Rectal smooth muscle tissue (tissue), 1 donor: ENCODE measurements around the gene ZCCHC7.

Source experiments
- H3K27ac ChIP-seq: one replicate; pipeline ENCODE4 v1.7.0; 2013; ENCODE audit warnings: low read depth, low read length, inconsistent platforms
- H3K27me3 ChIP-seq: one replicate; pipeline ENCODE4 v1.7.0; 2013; ENCODE audit warnings: low read length; ENCODE audit not compliant: control insufficient read depth, insufficient read depth
- H3K36me3 ChIP-seq: one replicate; pipeline ENCODE4 v1.7.0; 2013; ENCODE audit warnings: low read length; ENCODE audit not compliant: control insufficient read depth, insufficient read depth
- H3K4me1 ChIP-seq: one replicate; pipeline ENCODE4 v1.7.0; 2013; ENCODE audit warnings: low read length; ENCODE audit not compliant: control insufficient read depth, insufficient read depth
- H3K4me3 ChIP-seq: one replicate; pipeline ENCODE4 v1.7.0; 2013; ENCODE audit warnings: low read length
- H3K9ac ChIP-seq: one replicate; pipeline ENCODE4 v1.7.0; 2013; ENCODE audit warnings: low read length

ZCCHC7 gene

GRCh38 chr9:37128051-37128450, 7.7 kb downstream of the ZCCHC7 start:
- Histone ChIP-seq H3K9ac (no peak overlapping the region), H3K27me3 (no peaks in the 10 kb centered on the region), H3K36me3 (no peaks in the 10 kb centered on the region), H3K4me3 (no peak overlapping the region), H3K27ac (no peak overlapping the region), H3K4me1 (no peaks in the 10 kb centered on the region)

DNA sequence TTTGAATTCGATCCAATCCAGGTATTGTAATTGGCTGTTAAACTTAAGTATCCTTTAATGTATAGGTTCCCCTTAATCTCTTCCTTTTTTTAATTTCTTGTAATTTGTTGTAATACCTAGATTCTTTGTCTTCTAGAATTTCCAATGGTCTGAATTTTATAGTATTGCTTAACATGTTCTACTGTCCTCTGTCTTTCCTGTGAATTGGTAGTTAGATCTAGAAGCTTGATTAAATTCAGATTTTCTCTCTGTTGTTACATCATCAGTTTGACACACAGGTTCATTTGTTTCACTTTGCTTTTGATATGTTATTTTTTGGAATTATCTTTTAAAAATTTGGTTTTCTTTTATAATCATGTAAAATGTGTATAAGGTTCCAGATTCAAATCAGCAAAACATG, 13.8 kb downstream of the ZCCHC7 start:
- H3K27ac ChIP-seq: no peak overlapping the region
- no peaks in the 10 kb centered on the region for H3K4me1 ChIP-seq
- H3K4me3 ChIP-seq: no peak overlapping the region
- no peaks in the 10 kb centered on the region for H3K36me3 ChIP-seq
- no peak overlapping the region for H3K9ac ChIP-seq
- H3K27me3 ChIP-seq: no peaks in the 10 kb centered on the region

DNA sequence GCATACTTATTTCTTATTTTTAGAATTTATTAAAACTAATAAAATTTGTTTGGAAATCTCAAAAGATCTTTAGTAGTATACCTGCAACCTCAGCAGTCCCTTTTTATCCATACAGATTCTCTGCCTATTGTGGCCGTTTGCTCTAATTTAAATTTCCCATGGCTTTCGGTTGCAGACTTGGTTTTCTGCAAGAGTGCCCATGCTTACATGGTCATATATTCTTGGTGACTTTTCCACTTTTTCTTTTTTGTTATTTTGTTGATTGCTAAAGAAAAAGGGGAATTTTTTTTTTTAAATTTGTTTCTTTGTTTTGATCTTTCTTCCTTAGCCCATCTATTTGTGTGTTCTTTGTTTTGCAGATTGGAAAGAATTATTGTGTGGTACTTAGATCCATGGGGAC, 20.6 kb downstream of the ZCCHC7 start:
- Histone ChIP-seq H3K4me1 (no peaks in the 10 kb centered on the region), H3K27me3 (no peaks in the 10 kb centered on the region), H3K4me3 (no peak overlapping the region), H3K36me3 (no peaks in the 10 kb centered on the region), H3K9ac (no peak overlapping the region), H3K27ac (no peak overlapping the region)

GRCh38 chr9:37144762-37145161, 24.4 kb downstream of the ZCCHC7 start:
- Histone ChIP-seq H3K4me3 (no peak overlapping the region), H3K9ac (no peak overlapping the region), H3K4me1 (no peaks in the 10 kb centered on the region), H3K27ac (no peak overlapping the region), H3K36me3 (no peaks in the 10 kb centered on the region), H3K27me3 (no peaks in the 10 kb centered on the region)

GRCh38 chr9:37146410-37146809, 26.0 kb downstream of the ZCCHC7 start:
- Histone ChIP-seq H3K9ac (no peak overlapping the region), H3K27ac (no peak overlapping the region), H3K27me3 (no peaks in the 10 kb centered on the region), H3K4me3 (no peak overlapping the region), H3K36me3 (no peaks in the 10 kb centered on the region), H3K4me1 (no peaks in the 10 kb centered on the region)

GRCh38 chr9:37148181-37148580, 27.8 kb downstream of the ZCCHC7 start:
- no peak overlapping the region for H3K27ac ChIP-seq
- H3K4me1 ChIP-seq: no peaks in the 10 kb centered on the region
- H3K27me3 ChIP-seq: no peaks in the 10 kb centered on the region
- H3K36me3 ChIP-seq: no peaks in the 10 kb centered on the region
- H3K9ac ChIP-seq: no peak overlapping the region
- no peak overlapping the region for H3K4me3 ChIP-seq

DNA sequence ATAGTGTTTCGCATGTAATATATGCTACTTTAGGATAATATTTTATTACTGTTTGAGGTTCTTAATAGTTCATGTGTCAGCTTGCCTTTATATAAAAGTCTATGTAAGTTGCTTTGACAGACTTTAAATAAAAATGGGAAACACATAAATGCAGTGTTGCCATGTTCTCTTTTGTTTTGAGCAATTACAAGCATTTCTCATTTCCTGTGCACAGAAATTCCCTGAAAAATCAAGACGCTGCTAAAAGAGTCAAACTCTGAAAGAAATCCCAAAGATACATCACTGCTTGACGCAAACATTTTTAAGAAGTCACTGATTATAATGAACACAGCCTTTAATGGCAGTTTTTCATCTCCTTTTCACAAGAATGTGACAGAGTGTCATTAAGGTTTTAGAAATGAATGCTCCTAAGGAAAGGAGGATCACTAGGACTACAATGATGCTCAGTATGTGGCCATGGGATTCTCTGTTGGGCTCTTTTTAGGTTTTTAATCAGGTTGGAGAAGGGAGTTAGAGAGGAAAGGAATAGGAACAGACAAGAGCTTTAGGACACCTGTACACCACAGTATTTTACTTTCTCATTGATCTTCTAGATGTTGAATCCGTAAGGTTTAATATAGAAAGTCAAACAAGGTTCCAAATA, 29.4 kb downstream of the ZCCHC7 start:
- Histone ChIP-seq H3K36me3 (no peaks in the 10 kb centered on the region), H3K27ac (no peak overlapping the region), H3K27me3 (no peaks in the 10 kb centered on the region), H3K4me1 (no peaks in the 10 kb centered on the region), H3K9ac (no peak overlapping the region), H3K4me3 (no peak overlapping the region)

DNA sequence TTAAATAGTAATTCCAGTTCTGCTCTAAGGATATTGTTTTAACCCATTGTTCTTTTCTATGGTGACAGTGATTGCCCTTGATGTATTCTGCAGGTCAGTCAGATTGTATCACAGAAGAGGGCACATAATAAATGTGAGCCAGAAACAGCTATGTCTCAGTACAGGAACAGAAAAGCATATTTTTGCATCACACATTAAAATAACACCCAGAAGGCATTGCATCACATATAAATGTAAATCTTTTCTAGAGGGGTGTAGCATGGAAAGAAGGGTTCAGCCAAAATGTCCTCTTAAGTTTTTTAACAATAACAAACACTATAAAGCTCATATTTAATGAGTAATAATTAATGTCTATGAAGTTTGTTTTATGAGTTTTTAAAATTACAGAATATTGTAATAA, 30.0 kb downstream of the ZCCHC7 start:
- no peaks in the 10 kb centered on the region for H3K36me3 ChIP-seq
- no peak overlapping the region for H3K27ac ChIP-seq

GRCh38 chr9:37151812-37152211, 31.4 kb downstream of the ZCCHC7 start:
- no peak overlapping the region for H3K27ac ChIP-seq
- H3K4me1 ChIP-seq: no peaks in the 10 kb centered on the region
- no peaks in the 10 kb centered on the region for H3K27me3 ChIP-seq
- no peaks in the 10 kb centered on the region for H3K36me3 ChIP-seq
- H3K9ac ChIP-seq: no peak overlapping the region
- no peak overlapping the region for H3K4me3 ChIP-seq

More for the DNA sequence above, 30.0 kb downstream of the ZCCHC7 start:
- H3K4me1 ChIP-seq: no peaks in the 10 kb centered on the region
- H3K27me3 ChIP-seq: no peaks in the 10 kb centered on the region
- H3K9ac ChIP-seq: no peak overlapping the region
- no peak overlapping the region for H3K4me3 ChIP-seq

DNA sequence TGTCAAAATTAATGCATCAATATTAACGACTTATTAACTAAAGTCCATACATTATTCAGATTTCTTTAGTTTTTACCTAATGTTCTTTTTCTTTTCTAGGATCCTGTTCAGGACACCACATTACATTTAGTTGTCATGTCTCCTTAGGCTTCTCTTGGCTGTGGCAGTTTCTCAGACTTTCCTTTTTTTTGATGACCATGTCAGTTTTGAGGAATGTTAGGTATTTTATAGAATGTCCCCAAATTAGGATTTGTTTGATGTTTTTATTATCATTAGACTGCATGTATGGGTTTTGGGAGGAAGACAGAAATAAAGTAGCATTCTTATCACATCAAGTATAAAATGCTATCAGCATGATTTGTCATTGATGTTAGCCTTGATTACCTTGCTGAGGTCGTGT, 32.0 kb downstream of the ZCCHC7 start:
- H3K36me3 ChIP-seq: no peaks in the 10 kb centered on the region
- no peak overlapping the region for H3K4me3 ChIP-seq
- no peaks in the 10 kb centered on the region for H3K4me1 ChIP-seq

DNA sequence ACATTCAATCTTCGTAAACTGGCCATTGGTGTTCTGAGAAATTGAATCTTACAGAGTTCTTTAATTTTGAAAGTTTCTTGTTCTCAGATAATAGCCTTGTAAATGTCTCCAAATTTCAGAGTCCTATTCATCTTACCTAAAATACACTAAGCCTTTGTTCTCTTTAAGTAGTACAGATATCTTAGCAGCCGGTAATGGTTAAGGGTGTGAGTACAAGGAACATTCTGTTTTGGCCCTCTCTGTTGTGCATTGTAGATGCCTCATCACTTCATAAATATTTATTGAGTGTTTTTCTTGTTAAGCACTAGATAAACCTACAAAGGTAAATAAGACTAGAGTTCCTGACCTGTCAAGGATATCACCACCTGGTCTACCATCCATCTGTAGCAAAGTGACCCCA, 35.2 kb downstream of the ZCCHC7 start:
- Histone ChIP-seq H3K27me3 (no peaks in the 10 kb centered on the region), H3K36me3 (no peaks in the 10 kb centered on the region), H3K4me3 (no peak overlapping the region), H3K27ac (no peak overlapping the region), H3K4me1 (no peaks in the 10 kb centered on the region), H3K9ac (no peak overlapping the region)

More for the DNA sequence above, 32.0 kb downstream of the ZCCHC7 start:
- no peaks in the 10 kb centered on the region for H3K27me3 ChIP-seq
- H3K9ac ChIP-seq: no peak overlapping the region
- H3K27ac ChIP-seq: no peak overlapping the region

GRCh38 chr9:37156205-37156604, 35.8 kb downstream of the ZCCHC7 start:
- H3K9ac ChIP-seq: no peak overlapping the region
- no peaks in the 10 kb centered on the region for H3K36me3 ChIP-seq
- H3K4me1 ChIP-seq: no peaks in the 10 kb centered on the region
- no peak overlapping the region for H3K27ac ChIP-seq
- H3K27me3 ChIP-seq: no peaks in the 10 kb centered on the region
- no peak overlapping the region for H3K4me3 ChIP-seq

GRCh38 chr9:37156781-37157356, 36.5 kb downstream of the ZCCHC7 start:
- Histone ChIP-seq H3K4me1 (no peaks in the 10 kb centered on the region), H3K27ac (no peak overlapping the region), H3K36me3 (no peaks in the 10 kb centered on the region), H3K9ac (no peak overlapping the region), H3K4me3 (no peak overlapping the region), H3K27me3 (no peaks in the 10 kb centered on the region)
